Osteocyte (in vitro differentiated cells): ENCODE results near the gene PAX3. TPM values are rescaled to one million over a fixed set of nuclear protein-coding genes. Genes with fewer than 3 reads are reported as not detected.
A peak's percentile ranks its signal among the peaks of the same experiment; 100 is the strongest.

Experiments used
- DNase-seq: peaks from one replicate; pipeline ENCODE4 v3.0.0; 2021; ENCODE audit warnings: mixed read lengths; ENCODE audit not compliant: unreplicated experiment; ENCODE audit errors: extremely low spot score
- H3K27ac Mint-ChIP-seq: one replicate; pipeline ENCODE4 v1.8.0; 2021; ENCODE audit warnings: mild to moderate bottlenecking, mixed read lengths; ENCODE audit not compliant: unreplicated experiment
- H3K27me3 Mint-ChIP-seq: one replicate; pipeline ENCODE4 v1.8.0; 2021; ENCODE audit warnings: mixed read lengths; ENCODE audit not compliant: unreplicated experiment
- H3K36me3 Mint-ChIP-seq: one replicate; pipeline ENCODE4 v1.8.0; 2021; ENCODE audit warnings: mixed read lengths; ENCODE audit not compliant: unreplicated experiment
- H3K4me1 Mint-ChIP-seq: one replicate; pipeline ENCODE4 v1.8.0; 2021; ENCODE audit warnings: mixed read lengths; ENCODE audit not compliant: unreplicated experiment
- H3K4me3 Mint-ChIP-seq: one replicate; pipeline ENCODE4 v1.8.0; 2021; ENCODE audit warnings: mild to moderate bottlenecking, moderate library complexity, mixed read lengths; ENCODE audit not compliant: unreplicated experiment
- H3K9me3 Mint-ChIP-seq: one replicate; pipeline ENCODE4 v1.8.0; 2021; ENCODE audit warnings: mixed read lengths; ENCODE audit not compliant: unreplicated experiment
- CTCF ChIP-seq: fragments of 200-600 bp; sonication (generic); IDR thresholded peaks from 2 replicates; pipeline ENCODE4 v1.5.0; 2021; ENCODE audit warnings: antibody characterized with exemption, mild to moderate bottlenecking, moderate library complexity
- total RNA-seq: library from RNA; stranded (reverse); gene quantifications from 2 replicates; pipeline ENCODE4 v1.2.1, GENCODE V29; 2021

PAX3 gene
- total RNA-seq, 1 donor from 2014 or later: 2.3 TPM

- Mint-ChIP-seq H3K27ac (no peak overlapping the region), H3K27me3 (peaks cover 94% of the 10 kb centered on the region), H3K4me3 (no peak overlapping the region), H3K36me3 (no peaks in the 10 kb centered on the region), H3K9me3 (no peaks in the 10 kb centered on the region), H3K4me1 (peaks cover 29% of the 10 kb centered on the region)
- no peak for DNase-seq
- TF ChIP-seq CTCF: no peak
Observed at GRCh38 chr2:222292149-222293134, 6.4 kb downstream of the PAX3 start.

- no peak for TF ChIP-seq CTCF
- no peaks in the 10 kb centered on the region for H3K9me3 Mint-ChIP-seq
- no peak for DNase-seq
- peaks cover 93% of the 10 kb centered on the region for H3K27me3 Mint-ChIP-seq
- H3K4me1 Mint-ChIP-seq: peaks cover 22% of the 10 kb centered on the region
- no peaks in the 10 kb centered on the region for H3K36me3 Mint-ChIP-seq
- no peak overlapping the region for H3K27ac Mint-ChIP-seq
- peak overlapping the region; percentile 14 for H3K4me3 Mint-ChIP-seq
Observed at GRCh38 chr2:222291485-222291841, 7.3 kb downstream of the PAX3 start.

- Mint-ChIP-seq H3K9me3 (no peaks in the 10 kb centered on the region), H3K4me3 (peak overlapping the region; percentile 36), H3K27me3 (peaks cover 91% of the 10 kb centered on the region), H3K4me1 (peaks cover 17% of the 10 kb centered on the region), H3K27ac (no peak overlapping the region), H3K36me3 (no peaks in the 10 kb centered on the region)
- DNase-seq: no peak
- TF ChIP-seq CTCF: no peak
Observed at GRCh38 chr2:222290736-222291484, 7.9 kb downstream of the PAX3 start.

- TF ChIP-seq CTCF: no peak
- no peak for DNase-seq
- H3K27ac Mint-ChIP-seq: no peak overlapping the region
- peaks cover 90% of the 10 kb centered on the region for H3K27me3 Mint-ChIP-seq
- H3K36me3 Mint-ChIP-seq: no peaks in the 10 kb centered on the region
- H3K4me3 Mint-ChIP-seq: peak overlapping the region; percentile 36
- no peaks in the 10 kb centered on the region for H3K9me3 Mint-ChIP-seq
- peaks cover 12% of the 10 kb centered on the region for H3K4me1 Mint-ChIP-seq
Observed at GRCh38 chr2:222290401-222290735, 8.4 kb downstream of the PAX3 start.
